AG04449 (cell line): ENCODE results near the gene PSMD2.

ENCODE experiments used
- CTCF ChIA-PET: fragments of 350-600 bp; formaldehyde crosslinking; extraction: SDS; loops from one replicate; lab custom pipeline; 2021; ENCODE audit warnings: antibody characterized with exemption; lab: Yijun Ruan, JAX
- POLR2A ChIA-PET: fragments of 400-600, 350-600 bp; formaldehyde crosslinking; extraction: SDS; loops from one replicate; lab custom pipeline; 2020; ENCODE audit warnings: antibody characterized with exemption, inconsistent platforms; lab: Yijun Ruan, JAX
- DNase-seq: peaks from one replicate; pipeline ENCODE4 v3.0.0-alpha.2; 2010; ENCODE audit warnings: low read depth, low spot score
- H3K4me3 ChIP-seq: 2 replicates; pipeline ENCODE4 v1.5.1; 2011; ENCODE audit warnings: low read depth, mild to moderate bottlenecking, control low read depth, low read length
- CTCF ChIP-seq: IDR thresholded peaks from one replicate; pipeline ENCODE4 v1.5.1; 2011; ENCODE audit warnings: mild to moderate bottlenecking, moderate library complexity, low read length, control low read depth, inconsistent platforms; ENCODE audit not compliant: insufficient read depth; ENCODE audit errors: missing control alignments

Gene PSMD2

DNA sequence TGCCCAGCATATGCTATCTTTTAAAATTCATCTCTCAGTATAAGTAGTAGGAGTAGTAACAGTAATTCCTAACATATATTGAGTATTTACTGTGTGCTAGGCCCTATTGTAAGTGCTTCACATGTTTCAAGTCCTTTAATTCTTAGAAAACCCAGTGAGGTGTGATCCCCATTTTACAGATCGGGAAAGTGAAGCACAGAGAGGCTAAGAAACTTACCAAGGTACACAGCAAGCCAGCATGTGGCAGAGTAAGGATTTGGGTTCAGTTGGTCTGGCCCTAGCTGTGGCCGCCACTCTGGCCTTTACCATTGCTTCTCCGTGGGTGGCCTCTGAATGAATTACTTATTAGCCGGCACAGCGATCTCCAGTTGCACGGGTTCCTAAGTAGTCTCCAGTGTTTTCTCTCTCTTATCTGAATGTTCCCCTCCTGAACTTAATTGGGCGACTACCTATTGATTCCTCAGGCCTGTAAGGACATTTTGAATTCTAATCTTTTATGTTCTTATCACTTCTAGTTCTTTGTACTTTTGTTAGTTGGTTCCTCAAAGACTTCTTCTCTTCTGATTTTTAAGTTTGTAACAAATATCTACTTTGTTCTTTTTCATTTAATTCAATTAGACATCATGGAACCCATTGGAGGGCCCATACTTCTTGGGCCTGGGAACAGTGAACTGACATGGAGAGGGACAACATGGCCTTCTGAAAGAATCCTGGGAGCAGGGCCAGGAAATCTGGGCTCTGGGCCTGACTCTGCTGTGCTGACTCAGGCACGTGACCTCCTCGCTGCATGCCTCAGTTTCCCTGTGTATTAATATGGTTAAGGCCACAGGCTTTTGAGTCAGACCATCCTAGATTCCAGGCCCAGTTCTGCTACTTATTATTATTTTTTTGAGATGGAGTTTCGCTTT, 50.8 kb downstream of the PSMD2 start:
- CTCF ChIA-PET: interaction anchor here (1.6 to 2.6 kb wide), 5 partner anchors 10 to 194 kb away, joined by 3 to 20 read pairs (median 5); no protein-coding TSS in a partner anchor
- TF ChIP-seq CTCF: no peak
- no peak for DNase-seq
- POLR2A ChIA-PET: no interaction called here
- H3K4me3 ChIP-seq: no peak overlapping the region

DNA sequence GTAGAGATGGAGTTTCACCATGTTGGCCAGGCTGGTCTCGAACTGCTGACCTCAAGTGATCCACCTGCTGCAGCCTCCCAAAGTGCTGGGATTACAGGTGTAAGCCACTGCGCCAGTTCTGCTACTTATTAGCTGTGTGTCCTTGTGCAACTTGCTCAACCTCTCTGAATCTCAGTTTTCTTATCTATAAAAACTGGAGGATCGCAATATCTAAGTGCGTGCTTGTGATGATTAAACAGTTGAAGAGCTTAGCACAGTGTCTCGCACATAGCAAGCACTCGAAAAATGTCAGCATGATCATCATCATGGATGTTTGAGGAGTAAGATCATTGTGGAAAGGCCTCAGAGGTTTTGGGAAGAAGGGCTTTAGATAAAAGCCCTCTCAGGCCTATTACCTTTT, 51.6 kb downstream of the PSMD2 start:
- DNase-seq: no peak
- POLR2A ChIA-PET: no interaction called here
- H3K4me3 ChIP-seq: no peak overlapping the region
- CTCF ChIA-PET: interaction anchor here (1.0 to 3.1 kb wide), 5 partner anchors 10 to 191 kb away, joined by 3 to 18 read pairs (median 5); partner anchors contain the start of genes CLCN2, FAM131A and POLR2H
- no peak for TF ChIP-seq CTCF

DNA sequence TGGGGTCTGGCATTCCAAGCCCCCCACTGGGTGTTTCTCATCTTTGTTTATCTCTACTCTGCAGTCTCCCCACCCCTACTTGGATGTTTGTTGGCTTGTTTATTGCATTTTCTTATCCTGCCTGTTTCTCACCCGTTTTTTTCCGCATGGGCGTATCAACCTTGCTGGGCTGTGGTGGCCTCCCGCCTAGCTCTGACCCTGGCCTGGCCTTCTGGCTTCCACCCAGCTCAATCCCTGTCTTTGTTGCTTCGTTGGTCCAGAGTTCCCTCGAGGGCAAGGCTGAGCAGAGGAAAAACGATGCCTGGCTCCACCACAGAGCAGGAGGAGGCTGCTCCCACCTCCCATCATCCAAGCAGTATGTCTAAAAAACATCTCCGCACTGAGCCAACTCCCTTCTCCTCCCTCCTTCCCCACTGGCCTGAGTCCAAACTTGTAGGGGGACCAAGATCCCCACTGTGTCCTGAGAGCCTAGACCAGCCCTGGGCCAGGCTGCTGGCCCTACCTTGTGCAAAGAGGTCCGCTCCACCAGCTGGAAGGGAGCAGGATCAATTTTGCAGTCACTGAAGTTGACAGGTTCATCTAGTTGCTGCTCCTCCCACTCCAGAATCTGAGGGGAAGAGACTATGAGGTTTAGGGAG, 52.6 kb downstream of the PSMD2 start:
- H3K4me3 ChIP-seq: no peak overlapping the region
- no peak for DNase-seq
- CTCF ChIA-PET: interaction anchor here (0.7 to 3.1 kb wide), 7 partner anchors 9 to 190 kb away, joined by 3 to 18 read pairs (median 4); partner anchors contain the start of genes CLCN2, FAM131A and POLR2H
- POLR2A ChIA-PET: interaction anchor here (1.9 kb wide), 1 partner anchor 11 kb away, joined by 5 read pairs; no protein-coding TSS in a partner anchor
- no peak for TF ChIP-seq CTCF

- DNase-seq: no peak
- POLR2A ChIA-PET: interaction anchor here (1.9 kb wide), 1 partner anchor 10 kb away, joined by 5 read pairs; no protein-coding TSS in a partner anchor
- no peak for TF ChIP-seq CTCF
- H3K4me3 ChIP-seq: no peak overlapping the region
- CTCF ChIA-PET: interaction anchor here (0.7 to 4.5 kb wide), 11 partner anchors 9 to 191 kb away, joined by 3 to 46 read pairs (median 5); partner anchors contain the start of genes CLCN2, FAM131A and POLR2H
Measured at GRCh38 chr3:184352149-184352785, 53.2 kb downstream of the PSMD2 start.

GRCh38 chr3:184352897-184353545, 54.0 kb downstream of the PSMD2 start:
- ChIA-PET POLR2A (interaction anchor here (1.9 kb wide), 1 partner anchor 9 kb away, joined by 5 read pairs; no protein-coding TSS in a partner anchor), CTCF (interaction anchor here (0.6 to 4.5 kb wide), 18 partner anchors 8 to 455 kb away, joined by 3 to 46 read pairs (median 5); partner anchors contain the start of genes CLCN2, EPHB3, FAM131A and POLR2H)
- DNase-seq: no peak
- TF ChIP-seq CTCF: no peak
- H3K4me3 ChIP-seq: no peak overlapping the region
